ENCODE data around the gene CACNA1E.

GRCh38 chr1:181742426-181742825, 259.1 kb downstream of the CACNA1E start:
- TF ChIP-seq, protein P1, sequence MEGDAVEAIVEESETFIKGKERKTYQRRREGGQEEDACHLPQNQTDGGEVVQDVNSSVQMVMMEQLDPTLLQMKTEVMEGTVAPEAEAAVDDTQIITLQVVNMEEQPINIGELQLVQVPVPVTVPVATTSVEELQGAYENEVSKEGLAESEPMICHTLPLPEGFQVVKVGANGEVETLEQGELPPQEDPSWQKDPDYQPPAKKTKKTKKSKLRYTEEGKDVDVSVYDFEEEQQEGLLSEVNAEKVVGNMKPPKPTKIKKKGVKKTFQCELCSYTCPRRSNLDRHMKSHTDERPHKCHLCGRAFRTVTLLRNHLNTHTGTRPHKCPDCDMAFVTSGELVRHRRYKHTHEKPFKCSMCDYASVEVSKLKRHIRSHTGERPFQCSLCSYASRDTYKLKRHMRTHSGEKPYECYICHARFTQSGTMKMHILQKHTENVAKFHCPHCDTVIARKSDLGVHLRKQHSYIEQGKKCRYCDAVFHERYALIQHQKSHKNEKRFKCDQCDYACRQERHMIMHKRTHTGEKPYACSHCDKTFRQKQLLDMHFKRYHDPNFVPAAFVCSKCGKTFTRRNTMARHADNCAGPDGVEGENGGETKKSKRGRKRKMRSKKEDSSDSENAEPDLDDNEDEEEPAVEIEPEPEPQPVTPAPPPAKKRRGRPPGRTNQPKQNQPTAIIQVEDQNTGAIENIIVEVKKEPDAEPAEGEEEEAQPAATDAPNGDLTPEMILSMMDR (IDR thresholded peaks at IDR 0.05; ENCODE audit: insufficient read depth, low read length, poor library complexity, severe bottlenecking) = no peak
- no peak for TF ChIP-seq EZH2phosphoT487 (conservative IDR thresholded peaks at IDR 0.05; ENCODE audit: low read length)

All from SU-DHL-6 (cell line).